GM12891 (cell line): ENCODE measurements around the gene HOXB6.

Experiments
- POLR2A ChIP-seq: IDR thresholded peaks from 2 replicates; pipeline ENCODE4 v1.6.1; 2011; ENCODE audit warnings: low read depth, low read length, control low read depth
- POLR2AphosphoS5 ChIP-seq: IDR thresholded peaks from 2 replicates; pipeline ENCODE4 v1.6.1; 2011; ENCODE audit warnings: low read depth, low read length, control low read depth
- POU2F2 ChIP-seq: IDR thresholded peaks from 2 replicates; pipeline ENCODE4 v1.6.1; 2011; ENCODE audit warnings: low read depth, mild to moderate bottlenecking, control low read depth, low read length, moderate library complexity

GRCh38 chr17:48613862-48614694, 9.3 kb upstream of the HOXB6 start:
- TF ChIP-seq POLR2AphosphoS5 (no peak), POLR2A (no peak), POU2F2 (no peak)
